H9 (cell line): ENCODE measurements around the gene SLK. TPM values are rescaled to one million over a fixed set of nuclear protein-coding genes. Genes with fewer than 3 reads are reported as not detected.

ENCODE experiments used
- DNase-seq: peaks from one replicate; pipeline ENCODE4 v3.0.0-alpha.2; 2017
- H2AFZ ChIP-seq: one replicate; pipeline ENCODE4 v1.6.1; 2013; ENCODE audit warnings: mild to moderate bottlenecking, low read length, control low read depth, moderate library complexity
- H2AK5ac ChIP-seq: 2 replicates; pipeline ENCODE4 v1.6.1; 2013; ENCODE audit warnings: low read length, control low read depth, mixed read lengths; ENCODE audit not compliant: insufficient read length
- H2BK120ac ChIP-seq: one replicate; pipeline ENCODE4 v1.6.1; 2013; ENCODE audit warnings: low read depth, mild to moderate bottlenecking, low read length, control low read depth, inconsistent platforms; ENCODE audit not compliant: poor library complexity, severe bottlenecking
- H2BK12ac ChIP-seq: 2 replicates; pipeline ENCODE4 v1.6.1; 2013; ENCODE audit warnings: low read length, control low read depth, mixed read lengths, low read depth; ENCODE audit not compliant: insufficient read length
- H2BK15ac ChIP-seq: 2 replicates; pipeline ENCODE4 v1.6.1; 2013; ENCODE audit warnings: low read depth, low read length, control low read depth
- H2BK20ac ChIP-seq: one replicate; pipeline ENCODE4 v1.6.1; 2013; ENCODE audit warnings: low read depth, mild to moderate bottlenecking, low read length, control low read depth, inconsistent platforms; ENCODE audit not compliant: poor library complexity, severe bottlenecking
- H2BK5ac ChIP-seq: 2 replicates; pipeline ENCODE4 v1.6.1; 2013; ENCODE audit warnings: low read length, control low read depth, mixed read lengths; ENCODE audit not compliant: insufficient read length
- H3K14ac ChIP-seq: 2 replicates; pipeline ENCODE4 v1.6.1; 2013; ENCODE audit warnings: low read length, control low read depth; ENCODE audit not compliant: insufficient read depth
- H3K18ac ChIP-seq: 2 replicates; pipeline ENCODE4 v1.6.1; 2013; ENCODE audit warnings: low read depth, mild to moderate bottlenecking, mixed read lengths, low read length, control low read depth; ENCODE audit not compliant: insufficient read length
- H3K23ac ChIP-seq: 2 replicates; pipeline ENCODE4 v1.6.1; 2013; ENCODE audit warnings: low read length, control low read depth, mixed read lengths, low read depth; ENCODE audit not compliant: insufficient read length
- H3K23me2 ChIP-seq: 2 replicates; pipeline ENCODE4 v1.6.1; 2013; ENCODE audit warnings: low read depth, mild to moderate bottlenecking, mixed read lengths, low read length, control low read depth; ENCODE audit not compliant: insufficient read length, poor library complexity, severe bottlenecking
- H3K27ac ChIP-seq: 2 replicates; pipeline ENCODE4 v1.5.1; 2013; ENCODE audit warnings: low read length, control low read depth, mixed read lengths, low read depth; ENCODE audit not compliant: insufficient read length
- H3K27me3 ChIP-seq: 2 replicates; pipeline ENCODE4 v1.6.1; 2013; ENCODE audit warnings: low read length, control low read depth, inconsistent platforms; ENCODE audit not compliant: insufficient read depth
- H3K4ac ChIP-seq: 2 replicates; pipeline ENCODE4 v1.6.1; 2013; ENCODE audit warnings: low read depth, mild to moderate bottlenecking, control low read depth, inconsistent platforms, low read length, moderate library complexity
- H3K4me1 ChIP-seq: 2 replicates; pipeline ENCODE4 v1.6.1; 2013; ENCODE audit warnings: low read length, control low read depth, inconsistent platforms; ENCODE audit not compliant: insufficient read depth
- H3K4me2 ChIP-seq: 2 replicates; pipeline ENCODE4 v1.6.1; 2013; ENCODE audit warnings: low read length, control low read depth, mixed read lengths; ENCODE audit not compliant: insufficient read length, insufficient read depth
- H3K56ac ChIP-seq: 2 replicates; pipeline ENCODE4 v1.6.1; 2013; ENCODE audit warnings: low read depth, mild to moderate bottlenecking, mixed read lengths, low read length, control low read depth; ENCODE audit not compliant: insufficient read length
- H3K79me1 ChIP-seq: 2 replicates; pipeline ENCODE4 v1.6.1; 2013; ENCODE audit warnings: low read depth, mild to moderate bottlenecking, moderate library complexity, low read length, control low read depth, inconsistent platforms; ENCODE audit not compliant: insufficient read depth, poor library complexity, severe bottlenecking
- H3K79me2 ChIP-seq: 2 replicates; pipeline ENCODE4 v1.6.1; 2013; ENCODE audit warnings: low read length, control low read depth, inconsistent platforms; ENCODE audit not compliant: insufficient read depth
- H3K9ac ChIP-seq: 2 replicates; pipeline ENCODE4 v1.6.1; 2013; ENCODE audit warnings: low read length, control low read depth, mixed read lengths; ENCODE audit not compliant: insufficient read length; ENCODE audit errors: extremely low read depth
- H3K9me3 ChIP-seq: one replicate; pipeline ENCODE4 v1.6.1; 2013; ENCODE audit warnings: low read depth, low read length, inconsistent platforms; ENCODE audit not compliant: control insufficient read depth
- H3T11ph ChIP-seq: one replicate; pipeline ENCODE4 v1.6.1; 2013; ENCODE audit warnings: mild to moderate bottlenecking, low read length, control low read depth, inconsistent platforms
- H4K20me1 ChIP-seq: one replicate; pipeline ENCODE4 v1.6.1; 2013; ENCODE audit not compliant: control insufficient read depth, insufficient read length, insufficient read depth
- H4K5ac ChIP-seq: 2 replicates; pipeline ENCODE4 v1.6.1; 2013; ENCODE audit warnings: low read depth, mild to moderate bottlenecking, mixed read lengths, low read length, control low read depth; ENCODE audit not compliant: insufficient read length
- H4K8ac ChIP-seq: replicated peaks from 2 replicates; pipeline ENCODE4 v1.6.1; 2013; ENCODE audit warnings: low read length, control low read depth, mixed read lengths, low read depth; ENCODE audit not compliant: insufficient read length
- H4K91ac ChIP-seq: 2 replicates; pipeline ENCODE4 v1.6.1; 2013; ENCODE audit warnings: low read depth, mild to moderate bottlenecking, moderate library complexity, mixed read lengths, low read length, control low read depth; ENCODE audit not compliant: insufficient read length
- H3K27ac Mint-ChIP-seq, 3 experiments: 2 replicates in 2 of 3; 3 replicates in 1 of 3; pipeline ENCODE4 v1.8.0; 2020 to 2021; ENCODE audit warnings: mixed read lengths in 3 of 3, mild to moderate bottlenecking in 1 of 3, moderate library complexity in 1 of 3
- H3K27me3 Mint-ChIP-seq: 2 replicates; pipeline ENCODE4 v1.8.0; 2021; ENCODE audit warnings: low read depth, mild to moderate bottlenecking, moderate library complexity, mixed read lengths
- H3K36me3 Mint-ChIP-seq, 3 experiments: 2 replicates in 2 of 3; 3 replicates in 1 of 3; pipeline ENCODE4 v1.8.0; 2020 to 2021; ENCODE audit warnings: low read depth in 3 of 3, mixed read lengths in 3 of 3; ENCODE audit not compliant: insufficient read depth in 1 of 3
- H3K4me1 Mint-ChIP-seq, 2 experiments: 2 replicates each; pipeline ENCODE4 v1.8.0; 2020; ENCODE audit warnings: mixed read lengths in 2 of 2
- H3K4me3 Mint-ChIP-seq, 2 experiments: 2 replicates in 1 of 2; 3 replicates in 1 of 2; pipeline ENCODE4 v1.8.0; 2020 to 2021; ENCODE audit warnings: mild to moderate bottlenecking in 2 of 2, mixed read lengths in 2 of 2, moderate library complexity in 1 of 2
- H3K9me3 Mint-ChIP-seq, 2 experiments: 2 replicates in 1 of 2; 3 replicates in 1 of 2; pipeline ENCODE4 v1.8.0; 2020; ENCODE audit warnings: mild to moderate bottlenecking in 2 of 2, mixed read lengths in 2 of 2, moderate library complexity in 1 of 2
- WGBS: extraction: QIAGEN DNeasy Blood & Tissue Kit; methylation state at CpG from one replicate; pipeline ENCODE4 v1.1.7; 2013; ENCODE audit warnings: missing lambda C conversion rate, low lambda C conversion rate, mixed read lengths; ENCODE audit not compliant: insufficient read length; ENCODE audit errors: extremely low coverage; 5-methylcytosine and 5-hydroxymethylcytosine counted together
- total RNA-seq: library from RNA; stranded (reverse); gene quantifications from 2 replicates; pipeline ENCODE4 v1.2.1, GENCODE V29; 2021
- TF ChIP-seq, protein P1 (sequence below): fragments of 200-600 bp; sonication (generic); conservative IDR thresholded peaks from 3 replicates; pipeline ENCODE4 v1.8.0; 2021; ENCODE audit warnings: antibody characterized with exemption, mild to moderate bottlenecking

SLK gene
- total RNA-seq, 1 experiment from 2014 or later = 21.0 TPM

DNA sequence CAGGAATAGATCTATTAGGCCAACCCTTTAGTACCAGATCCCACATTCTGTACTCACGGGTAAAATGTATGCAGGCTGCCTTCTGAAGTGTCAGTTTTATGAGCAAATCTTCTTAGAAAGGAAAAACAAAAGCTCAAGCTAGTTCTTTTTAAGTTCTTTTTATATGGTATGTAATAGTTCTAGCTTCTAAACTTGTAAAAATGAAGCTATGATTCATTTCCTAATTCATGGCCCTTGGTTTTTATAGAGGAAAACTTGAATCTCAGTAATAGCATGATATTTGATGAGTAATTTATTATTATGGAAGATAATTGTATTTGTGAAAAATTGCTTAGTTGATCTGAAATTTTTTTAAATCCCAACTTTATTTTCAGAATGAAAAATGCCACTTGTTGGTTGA lies 54.3 kb downstream of the SLK start:
- WGBS = no CpG with 5 or more reads among the region's 1 CpG
- Histone ChIP-seq H3K4ac (no peak overlapping the region), H3K27ac (no peak overlapping the region), H4K20me1 (no peaks in the 10 kb centered on the region), H3K23me2 (no peaks in the 10 kb centered on the region), H2BK12ac (no peak overlapping the region), H3K14ac (no peak overlapping the region), H3K4me2 (no peak overlapping the region), H3K9ac (no peak overlapping the region), H2BK15ac (no peak overlapping the region), H4K5ac (no peak overlapping the region), H3K79me2 (no peaks in the 10 kb centered on the region), H3K9me3 (no peaks in the 10 kb centered on the region), H2BK120ac (no peak overlapping the region), H2AFZ (no peak overlapping the region), H3K56ac (no peak overlapping the region), H3T11ph (no peak overlapping the region), H2BK20ac (no peak overlapping the region), H4K8ac (no peak overlapping the region), H4K91ac (no peak overlapping the region), H3K27me3 (no peaks in the 10 kb centered on the region), H2AK5ac (no peak overlapping the region), H3K23ac (no peak overlapping the region), H3K4me1 (no peaks in the 10 kb centered on the region), H2BK5ac (no peak overlapping the region), H3K18ac (no peak overlapping the region), H3K79me1 (no peaks in the 10 kb centered on the region)
- Mint-ChIP-seq H3K4me3 (no peak overlapping the region), H3K36me3 (peaks cover 6 to 44% (median 28%) of the 10 kb centered on the region in 3 experiments; a peak in 5 of 7 replicates), H3K9me3 (no peaks in the 10 kb centered on the region), H3K4me1 (peaks cover 9 to 14% of the 10 kb centered on the region in 2 experiments), H3K27ac (no peak overlapping the region), H3K27me3 (no peaks in the 10 kb centered on the region)
- DNase-seq = no peak
- TF ChIP-seq, protein P1, sequence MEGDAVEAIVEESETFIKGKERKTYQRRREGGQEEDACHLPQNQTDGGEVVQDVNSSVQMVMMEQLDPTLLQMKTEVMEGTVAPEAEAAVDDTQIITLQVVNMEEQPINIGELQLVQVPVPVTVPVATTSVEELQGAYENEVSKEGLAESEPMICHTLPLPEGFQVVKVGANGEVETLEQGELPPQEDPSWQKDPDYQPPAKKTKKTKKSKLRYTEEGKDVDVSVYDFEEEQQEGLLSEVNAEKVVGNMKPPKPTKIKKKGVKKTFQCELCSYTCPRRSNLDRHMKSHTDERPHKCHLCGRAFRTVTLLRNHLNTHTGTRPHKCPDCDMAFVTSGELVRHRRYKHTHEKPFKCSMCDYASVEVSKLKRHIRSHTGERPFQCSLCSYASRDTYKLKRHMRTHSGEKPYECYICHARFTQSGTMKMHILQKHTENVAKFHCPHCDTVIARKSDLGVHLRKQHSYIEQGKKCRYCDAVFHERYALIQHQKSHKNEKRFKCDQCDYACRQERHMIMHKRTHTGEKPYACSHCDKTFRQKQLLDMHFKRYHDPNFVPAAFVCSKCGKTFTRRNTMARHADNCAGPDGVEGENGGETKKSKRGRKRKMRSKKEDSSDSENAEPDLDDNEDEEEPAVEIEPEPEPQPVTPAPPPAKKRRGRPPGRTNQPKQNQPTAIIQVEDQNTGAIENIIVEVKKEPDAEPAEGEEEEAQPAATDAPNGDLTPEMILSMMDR = no peak
